Measurements from ENCODE around the gene EP400.

DNA sequence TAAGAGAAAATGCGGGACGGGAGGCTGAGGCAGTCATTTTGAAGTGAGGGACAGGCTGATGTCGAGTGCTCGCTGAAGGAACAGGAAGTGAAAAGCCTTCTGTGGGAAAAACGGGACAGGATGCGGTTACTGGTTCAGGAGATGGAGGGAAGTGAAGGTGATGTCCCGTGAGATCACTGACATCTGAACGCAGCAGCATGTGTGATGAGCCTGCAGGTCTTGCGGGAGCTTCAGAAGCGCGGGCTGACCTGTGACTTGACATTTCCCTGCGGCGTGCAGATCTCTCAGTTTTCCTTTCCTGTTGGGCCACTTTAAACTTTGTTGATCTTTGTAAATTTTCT lies 116.6 kb downstream of the EP400 start:
- TF ChIP-seq ZNF660 (tag by site-specific recombination; IDR thresholded peaks at IDR 0.05) (no peak), PRDM1 (tag by site-specific recombination; IDR thresholded peaks at IDR 0.05) (no peak)
